Measurements from ENCODE around the gene GGA2. TPM values are rescaled to one million over a fixed set of nuclear protein-coding genes. Genes with fewer than 3 reads are reported as not detected.

Gene GGA2
- total RNA-seq, 1 donor from 2014 or later, result 93.4 TPM

GRCh38 chr16:23500862-23501225 lies 9.4 kb downstream of the GGA2 start:
- Mint-ChIP-seq H3K27ac (ENCODE audit: unreplicated experiment) (no peak overlapping the region), H3K9me3 (no peaks in the 10 kb centered on the region), H3K4me1 (peaks cover 21% of the 10 kb centered on the region), H3K27me3 (ENCODE audit: low read depth) (no peaks in the 10 kb centered on the region), H3K4me3 (no peak overlapping the region), H3K36me3 (ENCODE audit: low read depth) (no peaks in the 10 kb centered on the region)
- no peak for DNase-seq (ENCODE audit: low read depth, low spot score)
- no peak for TF ChIP-seq CTCF (conservative IDR thresholded peaks at IDR 0.05)

GRCh38 chr16:23500212-23500861 lies 10.0 kb downstream of the GGA2 start:
- no peak overlapping the region for H3K4me3 Mint-ChIP-seq
- no peaks in the 10 kb centered on the region for H3K9me3 Mint-ChIP-seq
- DNase-seq (ENCODE audit: low read depth, low spot score), result no peak
- H3K27ac Mint-ChIP-seq (ENCODE audit: unreplicated experiment), result no peak overlapping the region
- H3K36me3 Mint-ChIP-seq (ENCODE audit: low read depth), result no peaks in the 10 kb centered on the region
- no peaks in the 10 kb centered on the region for H3K27me3 Mint-ChIP-seq (ENCODE audit: low read depth)
- H3K4me1 Mint-ChIP-seq, result peaks cover 16% of the 10 kb centered on the region
- TF ChIP-seq CTCF (conservative IDR thresholded peaks at IDR 0.05), result no peak

- H3K4me3 Mint-ChIP-seq, result no peak overlapping the region
- H3K9me3 Mint-ChIP-seq, result no peaks in the 10 kb centered on the region
- peaks cover 11% of the 10 kb centered on the region for H3K4me1 Mint-ChIP-seq
- H3K36me3 Mint-ChIP-seq (ENCODE audit: low read depth), result no peaks in the 10 kb centered on the region
- TF ChIP-seq CTCF (conservative IDR thresholded peaks at IDR 0.05), result no peak
- no peak for DNase-seq (ENCODE audit: low read depth, low spot score)
- H3K27me3 Mint-ChIP-seq (ENCODE audit: low read depth), result no peaks in the 10 kb centered on the region
- no peak overlapping the region for H3K27ac Mint-ChIP-seq (ENCODE audit: unreplicated experiment)
Observed at GRCh38 chr16:23499801-23500200, 10.5 kb downstream of the GGA2 start.

- peaks cover 3% of the 10 kb centered on the region for H3K4me1 Mint-ChIP-seq
- H3K36me3 Mint-ChIP-seq (ENCODE audit: low read depth), result no peaks in the 10 kb centered on the region
- no peak for TF ChIP-seq CTCF (conservative IDR thresholded peaks at IDR 0.05)
- H3K9me3 Mint-ChIP-seq, result no peaks in the 10 kb centered on the region
- H3K27me3 Mint-ChIP-seq (ENCODE audit: low read depth), result no peaks in the 10 kb centered on the region
- DNase-seq (ENCODE audit: low read depth, low spot score), result no peak
- H3K4me3 Mint-ChIP-seq, result no peak overlapping the region
- no peak overlapping the region for H3K27ac Mint-ChIP-seq (ENCODE audit: unreplicated experiment)
Observed at GRCh38 chr16:23498863-23499262, 11.4 kb downstream of the GGA2 start.

- no peak for DNase-seq (ENCODE audit: low read depth, low spot score)
- TF ChIP-seq CTCF (conservative IDR thresholded peaks at IDR 0.05), result no peak
- Mint-ChIP-seq H3K9me3 (no peaks in the 10 kb centered on the region), H3K4me3 (no peak overlapping the region), H3K27ac (ENCODE audit: unreplicated experiment) (peak overlapping the region; percentile 20), H3K27me3 (ENCODE audit: low read depth) (no peaks in the 10 kb centered on the region), H3K36me3 (ENCODE audit: low read depth) (no peaks in the 10 kb centered on the region), H3K4me1 (no peaks in the 10 kb centered on the region)
Observed at GRCh38 chr16:23497543-23497868, 12.8 kb downstream of the GGA2 start.
